Measurements from ENCODE around the gene ZFC3H1. TPM values are rescaled to one million over a fixed set of nuclear protein-coding genes. Genes with fewer than 3 reads are reported as not detected.

ZFC3H1 gene
- total RNA-seq, 2 experiments from 2014 or later: 31.1 to 66.8 TPM

- H3K4me1 ChIP-seq (ENCODE audit: insufficient read depth, low read length, poor library complexity, severe bottlenecking): no peaks in the 10 kb centered on the region
- H2AFZ ChIP-seq (ENCODE audit: low read length): no peak overlapping the region
- DNase-seq (ENCODE audit: low spot score): no peak
- H4K20me1 ChIP-seq (ENCODE audit: insufficient read depth, low read length): no peaks in the 10 kb centered on the region
- no peak for TF ChIP-seq CTCF (conservative IDR thresholded peaks at IDR 0.05; ENCODE audit: low read length)
- no peak for TF ChIP-seq EZH2phosphoT487 (IDR thresholded peaks at IDR 0.05; ENCODE audit: borderline replicate concordance, low read depth, low read length)
- BruUV-seq (replicated peaks): no TSS peak
- H3K9me3 ChIP-seq (ENCODE audit: low read length): no peaks in the 10 kb centered on the region
- H3K27ac ChIP-seq (ENCODE audit: low read depth, low read length, poor library complexity, severe bottlenecking): no peak overlapping the region
- no peaks in the 10 kb centered on the region for H3K9me2 ChIP-seq (ENCODE audit: insufficient read depth, low read length)
- intact Hi-C loops (cut with micrococcal nuclease; ENCODE audit: unreplicated experiment): no loop called here
- ChIA-PET CTCF (ENCODE audit: unreplicated experiment) (no interaction called here), POLR2A (interaction anchor here (0.6 kb wide), 1 partner anchor 21 kb away, joined by 3 read pairs; no protein-coding TSS in a partner anchor)
- no peaks in the 10 kb centered on the region for H3K79me2 ChIP-seq (ENCODE audit: insufficient read depth, low read depth, low read length)
- H3K36me3 ChIP-seq (ENCODE audit: insufficient read depth, low read length): peaks cover 70% of the 10 kb centered on the region
- H3K4me3 ChIP-seq (ENCODE audit: low read depth, low read length, poor library complexity, severe bottlenecking): no peak overlapping the region
- H3K4me2 ChIP-seq (ENCODE audit: low read length): no peak overlapping the region
Measured at GRCh38 chr12:71607494-71608330, 55.9 kb downstream of the ZFC3H1 start.

GRCh38 chr12:71605039-71605438 lies 58.6 kb downstream of the ZFC3H1 start:
- H3K4me1 ChIP-seq (ENCODE audit: insufficient read depth, low read length, poor library complexity, severe bottlenecking): no peaks in the 10 kb centered on the region
- H3K9me3 ChIP-seq (ENCODE audit: low read length): no peaks in the 10 kb centered on the region
- no peak overlapping the region for H3K4me3 ChIP-seq (ENCODE audit: low read depth, low read length, poor library complexity, severe bottlenecking)
- DNase-seq (ENCODE audit: low spot score): no peak
- no peaks in the 10 kb centered on the region for H3K79me2 ChIP-seq (ENCODE audit: insufficient read depth, low read depth, low read length)
- BruUV-seq (replicated peaks): TSS peak; percentile 18
- no peak overlapping the region for H3K27ac ChIP-seq (ENCODE audit: low read depth, low read length, poor library complexity, severe bottlenecking)
- no peak overlapping the region for H3K4me2 ChIP-seq (ENCODE audit: low read length)
- no peaks in the 10 kb centered on the region for H3K9me2 ChIP-seq (ENCODE audit: insufficient read depth, low read length)
- H2AFZ ChIP-seq (ENCODE audit: low read length): no peak overlapping the region
- ChIA-PET CTCF (ENCODE audit: unreplicated experiment) (no interaction called here), POLR2A (interaction anchor here (1.3 kb wide), 2 partner anchors 10 to 23 kb away, joined by 3 read pairs; no protein-coding TSS in a partner anchor)
- peaks cover 46% of the 10 kb centered on the region for H3K36me3 ChIP-seq (ENCODE audit: insufficient read depth, low read length)
- TF ChIP-seq EZH2phosphoT487 (IDR thresholded peaks at IDR 0.05; ENCODE audit: borderline replicate concordance, low read depth, low read length): no peak
- no peak for TF ChIP-seq CTCF (conservative IDR thresholded peaks at IDR 0.05; ENCODE audit: low read length)
- no peaks in the 10 kb centered on the region for H4K20me1 ChIP-seq (ENCODE audit: insufficient read depth, low read length)
- intact Hi-C loops (cut with micrococcal nuclease; ENCODE audit: unreplicated experiment): no loop called here

Measured in OCI-LY7 (cell line).